ENCODE results near the gene PSMC5. TPM values are rescaled to one million over a fixed set of nuclear protein-coding genes. Genes with fewer than 3 reads are reported as not detected.
"Not testable (repeated sequence)": the region's sequence is repeated elsewhere in the genome, so short reads cannot be mapped to it uniquely, and the experiment has no call there.

Gene PSMC5
- total RNA-seq, 1 donor from 2014 or later: 178 TPM

- H3K36me3 Mint-ChIP-seq (ENCODE audit: low read depth); H3K4me3 Mint-ChIP-seq; H3K27me3 Mint-ChIP-seq (ENCODE audit: low read depth); H3K27ac Mint-ChIP-seq (ENCODE audit: unreplicated experiment); H3K9me3 Mint-ChIP-seq; H3K4me1 Mint-ChIP-seq; DNase-seq (ENCODE audit: low read depth, low spot score): not testable (repeated sequence)
- TF ChIP-seq CTCF (conservative IDR thresholded peaks at IDR 0.05): peak; percentile 42
These were observed 42.5 kb downstream of the PSMC5 start for GRCh38 chr17:63869491-63870291.

- H3K27me3 Mint-ChIP-seq (ENCODE audit: low read depth); H3K4me1 Mint-ChIP-seq; H3K9me3 Mint-ChIP-seq; DNase-seq (ENCODE audit: low read depth, low spot score); H3K27ac Mint-ChIP-seq (ENCODE audit: unreplicated experiment); H3K4me3 Mint-ChIP-seq; H3K36me3 Mint-ChIP-seq (ENCODE audit: low read depth): not testable (repeated sequence)
These were observed 43.0 kb downstream of the PSMC5 start for GRCh38 chr17:63870292-63870665.

- DNase-seq (ENCODE audit: low read depth, low spot score): not testable (repeated sequence)
These were observed 44.6 kb downstream of the PSMC5 start for GRCh38 chr17:63871646-63872365.

GRCh38 chr17:63873577-63873976 lies 46.3 kb downstream of the PSMC5 start, which contains the start of gene CSH2:
Gene CSH2, minus strand, starts transcription at chr17:63873677. Its CDS starts 63 bp downstream, at chr17:63873614.
- H3K27me3 Mint-ChIP-seq (ENCODE audit: low read depth); H3K9me3 Mint-ChIP-seq; H3K27ac Mint-ChIP-seq (ENCODE audit: unreplicated experiment); H3K36me3 Mint-ChIP-seq (ENCODE audit: low read depth); DNase-seq (ENCODE audit: low read depth, low spot score); H3K4me3 Mint-ChIP-seq; H3K4me1 Mint-ChIP-seq: not testable (repeated sequence)

More at GRCh38 chr17:63871646-63872365, 44.6 kb downstream of the PSMC5 start:
- not testable (repeated sequence) for H3K27me3 Mint-ChIP-seq (ENCODE audit: low read depth); H3K36me3 Mint-ChIP-seq (ENCODE audit: low read depth); H3K9me3 Mint-ChIP-seq; H3K27ac Mint-ChIP-seq (ENCODE audit: unreplicated experiment); H3K4me1 Mint-ChIP-seq; H3K4me3 Mint-ChIP-seq

- H3K27me3 Mint-ChIP-seq (ENCODE audit: low read depth); H3K4me3 Mint-ChIP-seq; H3K36me3 Mint-ChIP-seq (ENCODE audit: low read depth); DNase-seq (ENCODE audit: low read depth, low spot score); H3K4me1 Mint-ChIP-seq; H3K9me3 Mint-ChIP-seq; H3K27ac Mint-ChIP-seq (ENCODE audit: unreplicated experiment): not testable (repeated sequence)
These were observed 46.9 kb downstream of the PSMC5 start for GRCh38 chr17:63874061-63874626.

- not testable (repeated sequence) for H3K36me3 Mint-ChIP-seq (ENCODE audit: low read depth); DNase-seq (ENCODE audit: low read depth, low spot score); H3K27ac Mint-ChIP-seq (ENCODE audit: unreplicated experiment); H3K9me3 Mint-ChIP-seq; H3K4me3 Mint-ChIP-seq; H3K4me1 Mint-ChIP-seq
- H3K27me3 Mint-ChIP-seq (ENCODE audit: low read depth): peaks cover 13% of the 10 kb centered on the region
These were observed 47.5 kb downstream of the PSMC5 start for GRCh38 chr17:63874693-63875092.

- H3K4me1 Mint-ChIP-seq; H3K36me3 Mint-ChIP-seq (ENCODE audit: low read depth); DNase-seq (ENCODE audit: low read depth, low spot score); H3K27ac Mint-ChIP-seq (ENCODE audit: unreplicated experiment); H3K9me3 Mint-ChIP-seq; H3K4me3 Mint-ChIP-seq: not testable (repeated sequence)
- peaks cover 13% of the 10 kb centered on the region for H3K27me3 Mint-ChIP-seq (ENCODE audit: low read depth)
These were observed 51.2 kb downstream of the PSMC5 start for GRCh38 chr17:63878413-63878812.

- no peak for TF ChIP-seq CTCF (conservative IDR thresholded peaks at IDR 0.05)
- Mint-ChIP-seq H3K9me3 (no peaks in the 10 kb centered on the region), H3K4me1 (no peaks in the 10 kb centered on the region), H3K4me3 (no peak overlapping the region), H3K27me3 (ENCODE audit: low read depth) (peaks cover 13% of the 10 kb centered on the region), H3K36me3 (ENCODE audit: low read depth) (no peaks in the 10 kb centered on the region), H3K27ac (ENCODE audit: unreplicated experiment) (no peak overlapping the region)
- no peak for DNase-seq (ENCODE audit: low read depth, low spot score)
These were observed 53.5 kb downstream of the PSMC5 start for GRCh38 chr17:63880706-63881105.

- H3K27ac Mint-ChIP-seq (ENCODE audit: unreplicated experiment); DNase-seq (ENCODE audit: low read depth, low spot score); H3K4me3 Mint-ChIP-seq; H3K4me1 Mint-ChIP-seq; H3K36me3 Mint-ChIP-seq (ENCODE audit: low read depth); H3K9me3 Mint-ChIP-seq: not testable (repeated sequence)
- H3K27me3 Mint-ChIP-seq (ENCODE audit: low read depth): peaks cover 13% of the 10 kb centered on the region
These were observed 54.1 kb downstream of the PSMC5 start for GRCh38 chr17:63881337-63881736.
